Liver (tissue), 3 donors: ENCODE data around the gene SH3PXD2A.

Source experiments
- ATF3 ChIP-seq: IDR thresholded peaks from 2 replicates; pipeline ENCODE4 v1.6.1; 2016; ENCODE audit warnings: antibody characterized with exemption
- EGR1 ChIP-seq, 2 donors: IDR thresholded peaks; 2 replicates each; pipeline ENCODE4 v1.6.1; 2016 to 2018; ENCODE audit warnings: antibody characterized with exemption in 2 of 2, low read depth in 2 of 2
- FOXA1 ChIP-seq: IDR thresholded peaks from 2 replicates; pipeline ENCODE4 v1.6.1; 2016; ENCODE audit warnings: antibody characterized with exemption
- GABPA ChIP-seq, 2 donors: IDR thresholded peaks in 1 of 2; conservative IDR thresholded peaks in 1 of 2; 2 replicates each; pipeline ENCODE4 v1.6.1; 2016; ENCODE audit warnings: antibody characterized with exemption in 2 of 2, mild to moderate bottlenecking in 1 of 2, moderate library complexity in 1 of 2
- JUND ChIP-seq, 2 donors: IDR thresholded peaks; 2 replicates each; pipeline ENCODE4 v1.6.1; 2016; ENCODE audit warnings: antibody characterized with exemption in 2 of 2
- RAD21 ChIP-seq, 2 donors: IDR thresholded peaks; 2 replicates each; pipeline ENCODE4 v1.6.1; 2016; ENCODE audit warnings: antibody characterized with exemption in 2 of 2, mild to moderate bottlenecking in 2 of 2
- SP1 ChIP-seq: IDR thresholded peaks from 2 replicates; pipeline ENCODE4 v1.6.1; 2018; ENCODE audit warnings: antibody characterized with exemption, mild to moderate bottlenecking
- TAF1 ChIP-seq: conservative IDR thresholded peaks from 2 replicates; pipeline ENCODE4 v1.6.1; 2016; ENCODE audit warnings: antibody characterized with exemption, mild to moderate bottlenecking
- YY1 ChIP-seq: IDR thresholded peaks from 2 replicates; pipeline ENCODE4 v1.6.1; 2016; ENCODE audit warnings: antibody characterized with exemption, mild to moderate bottlenecking
- TF ChIP-seq, protein P1 (sequence below): fragments of 150-350 bp; IDR thresholded peaks from 2 replicates; pipeline ENCODE4 v1.5.1; 2017; ENCODE audit warnings: improper control_type of control experiment, low read depth, low read length; ENCODE audit not compliant: missing input control
- TF ChIP-seq, protein P2 (sequence below): IDR thresholded peaks from 2 replicates; pipeline ENCODE4 v1.6.1; 2016; ENCODE audit warnings: antibody characterized with exemption, mild to moderate bottlenecking
- TF ChIP-seq, protein P3 (sequence below): IDR thresholded peaks from 2 replicates; pipeline ENCODE4 v1.6.1; 2016; ENCODE audit warnings: antibody characterized with exemption
- donor health status: healthy.
- donor health status: healthy.

DNA sequence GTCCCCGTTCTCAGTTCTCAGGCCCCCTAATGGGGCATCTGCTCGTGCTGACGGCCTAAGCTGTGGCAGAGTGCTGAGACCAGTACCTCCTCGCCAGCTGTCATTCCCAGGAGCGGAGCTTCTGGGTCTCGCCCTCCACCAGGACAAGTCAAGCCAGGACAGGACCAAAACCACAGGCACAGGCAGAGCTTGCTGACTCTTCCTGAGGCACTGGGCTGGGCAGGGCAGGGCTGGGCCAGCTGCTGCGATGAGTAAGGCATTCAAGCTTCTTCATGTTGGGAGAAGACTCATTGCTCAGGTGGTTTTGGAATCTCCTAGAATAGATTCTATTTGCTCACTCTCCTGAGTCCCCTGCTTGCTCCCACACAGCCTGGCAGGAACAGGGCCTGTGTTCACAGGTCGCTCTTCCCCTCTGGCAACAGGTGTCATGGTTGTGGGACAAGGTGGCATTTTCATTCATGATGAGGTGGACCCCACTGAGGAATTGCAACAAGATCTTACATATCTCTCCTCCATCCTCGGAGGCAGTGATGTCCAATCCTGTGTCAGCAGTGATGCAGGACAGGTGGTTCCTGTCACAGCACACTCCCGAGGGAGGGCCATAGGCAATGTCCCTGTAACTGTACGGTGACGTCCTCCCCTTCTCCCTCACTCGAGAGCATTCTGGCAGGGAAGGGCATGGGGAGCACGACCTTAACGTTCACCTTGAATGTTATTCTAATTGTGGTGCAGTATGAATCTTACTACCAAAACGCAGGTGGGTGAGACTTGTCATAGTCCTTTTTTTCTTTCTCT, 17.0 kb upstream of the SH3PXD2A start:
- TF ChIP-seq RAD21 (IDR thresholded peaks at IDR 0.05) (no peak), FOXA1 (no peak), TAF1 (no peak), ATF3 (no peak), YY1 (no peak), JUND (IDR thresholded peaks at IDR 0.05) (no peak), GABPA (IDR thresholded peaks at IDR 0.05 in 1 of 2, conservative IDR thresholded peaks at IDR 0.05 in 1 of 2) (no peak), EGR1 (IDR thresholded peaks at IDR 0.05; ENCODE audit: low read depth in 2 of 2) (no peak), SP1 (no peak)
- TF ChIP-seq, protein P1, sequence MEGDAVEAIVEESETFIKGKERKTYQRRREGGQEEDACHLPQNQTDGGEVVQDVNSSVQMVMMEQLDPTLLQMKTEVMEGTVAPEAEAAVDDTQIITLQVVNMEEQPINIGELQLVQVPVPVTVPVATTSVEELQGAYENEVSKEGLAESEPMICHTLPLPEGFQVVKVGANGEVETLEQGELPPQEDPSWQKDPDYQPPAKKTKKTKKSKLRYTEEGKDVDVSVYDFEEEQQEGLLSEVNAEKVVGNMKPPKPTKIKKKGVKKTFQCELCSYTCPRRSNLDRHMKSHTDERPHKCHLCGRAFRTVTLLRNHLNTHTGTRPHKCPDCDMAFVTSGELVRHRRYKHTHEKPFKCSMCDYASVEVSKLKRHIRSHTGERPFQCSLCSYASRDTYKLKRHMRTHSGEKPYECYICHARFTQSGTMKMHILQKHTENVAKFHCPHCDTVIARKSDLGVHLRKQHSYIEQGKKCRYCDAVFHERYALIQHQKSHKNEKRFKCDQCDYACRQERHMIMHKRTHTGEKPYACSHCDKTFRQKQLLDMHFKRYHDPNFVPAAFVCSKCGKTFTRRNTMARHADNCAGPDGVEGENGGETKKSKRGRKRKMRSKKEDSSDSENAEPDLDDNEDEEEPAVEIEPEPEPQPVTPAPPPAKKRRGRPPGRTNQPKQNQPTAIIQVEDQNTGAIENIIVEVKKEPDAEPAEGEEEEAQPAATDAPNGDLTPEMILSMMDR: no peak
- TF ChIP-seq, protein P2, sequence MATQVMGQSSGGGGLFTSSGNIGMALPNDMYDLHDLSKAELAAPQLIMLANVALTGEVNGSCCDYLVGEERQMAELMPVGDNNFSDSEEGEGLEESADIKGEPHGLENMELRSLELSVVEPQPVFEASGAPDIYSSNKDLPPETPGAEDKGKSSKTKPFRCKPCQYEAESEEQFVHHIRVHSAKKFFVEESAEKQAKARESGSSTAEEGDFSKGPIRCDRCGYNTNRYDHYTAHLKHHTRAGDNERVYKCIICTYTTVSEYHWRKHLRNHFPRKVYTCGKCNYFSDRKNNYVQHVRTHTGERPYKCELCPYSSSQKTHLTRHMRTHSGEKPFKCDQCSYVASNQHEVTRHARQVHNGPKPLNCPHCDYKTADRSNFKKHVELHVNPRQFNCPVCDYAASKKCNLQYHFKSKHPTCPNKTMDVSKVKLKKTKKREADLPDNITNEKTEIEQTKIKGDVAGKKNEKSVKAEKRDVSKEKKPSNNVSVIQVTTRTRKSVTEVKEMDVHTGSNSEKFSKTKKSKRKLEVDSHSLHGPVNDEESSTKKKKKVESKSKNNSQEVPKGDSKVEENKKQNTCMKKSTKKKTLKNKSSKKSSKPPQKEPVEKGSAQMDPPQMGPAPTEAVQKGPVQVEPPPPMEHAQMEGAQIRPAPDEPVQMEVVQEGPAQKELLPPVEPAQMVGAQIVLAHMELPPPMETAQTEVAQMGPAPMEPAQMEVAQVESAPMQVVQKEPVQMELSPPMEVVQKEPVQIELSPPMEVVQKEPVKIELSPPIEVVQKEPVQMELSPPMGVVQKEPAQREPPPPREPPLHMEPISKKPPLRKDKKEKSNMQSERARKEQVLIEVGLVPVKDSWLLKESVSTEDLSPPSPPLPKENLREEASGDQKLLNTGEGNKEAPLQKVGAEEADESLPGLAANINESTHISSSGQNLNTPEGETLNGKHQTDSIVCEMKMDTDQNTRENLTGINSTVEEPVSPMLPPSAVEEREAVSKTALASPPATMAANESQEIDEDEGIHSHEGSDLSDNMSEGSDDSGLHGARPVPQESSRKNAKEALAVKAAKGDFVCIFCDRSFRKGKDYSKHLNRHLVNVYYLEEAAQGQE: no peak
- TF ChIP-seq, protein P3, sequence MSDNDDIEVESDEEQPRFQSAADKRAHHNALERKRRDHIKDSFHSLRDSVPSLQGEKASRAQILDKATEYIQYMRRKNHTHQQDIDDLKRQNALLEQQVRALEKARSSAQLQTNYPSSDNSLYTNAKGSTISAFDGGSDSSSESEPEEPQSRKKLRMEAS: no peak
